Measurements from ENCODE around the gene EIF3F. TPM values are rescaled to one million over a fixed set of nuclear protein-coding genes. Genes with fewer than 3 reads are reported as not detected.

Gene EIF3F
- total and polyA plus RNA-seq, 2 donors (not counting 1 experiment from before 2014, with no cell fraction given), result 330 to 584 TPM

DNA sequence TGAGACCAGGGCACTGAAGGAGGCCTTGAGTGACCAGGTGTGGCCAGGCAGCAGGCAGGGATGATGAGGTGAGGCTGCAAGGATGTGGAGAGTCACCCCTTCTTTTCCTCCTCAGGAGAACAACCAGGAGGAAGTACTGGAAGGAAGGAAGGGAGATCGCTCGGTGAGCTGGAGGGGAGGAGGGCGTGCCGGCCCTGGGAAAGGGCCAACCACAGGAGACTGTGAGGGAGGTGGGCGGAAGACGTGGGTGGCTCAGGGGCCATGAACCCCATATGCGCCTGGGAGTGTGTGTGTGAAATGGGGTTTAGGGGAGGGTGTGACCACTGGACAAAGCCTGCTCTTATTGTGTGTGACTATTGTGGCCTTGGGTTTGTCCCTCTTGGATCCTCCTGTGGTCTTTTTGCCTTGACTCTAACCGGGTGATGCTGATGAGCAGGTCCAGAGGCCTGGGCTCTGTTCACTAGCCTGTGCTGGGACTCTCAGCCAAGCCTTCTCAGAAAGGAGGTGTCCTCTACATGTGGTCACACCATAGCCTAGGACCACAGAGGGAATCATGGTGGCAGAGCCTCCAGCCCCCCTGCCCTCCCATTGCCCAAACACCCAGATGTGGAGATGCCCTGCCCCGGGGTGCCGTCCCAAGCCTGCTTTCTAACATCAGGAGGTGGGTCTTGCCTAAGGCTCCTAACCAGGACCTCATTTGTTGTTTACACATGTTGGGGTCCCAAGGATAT, 52.6 kb downstream of the EIF3F start:
- 92% methylated on average over 8 of the region's 10 CpGs for WGBS (ENCODE audit: insufficient coverage)
- intact Hi-C loops (cut with micrococcal nuclease), result no loop called here
- no peaks in the 10 kb centered on the region for H3K36me3 ChIP-seq (replicated peaks in 1 of 2; ENCODE audit: control extremely low read depth in 1 of 2, control insufficient read depth in 1 of 2, extremely low read depth in 1 of 2, insufficient read depth in 2 of 2, low read length in 1 of 2)
- Mint-ChIP-seq H3K9me3 (ENCODE audit: insufficient read depth) (no peaks in the 10 kb centered on the region), H3K4me3 (no peak overlapping the region), H3K27ac (no peak overlapping the region), H3K27me3 (peaks cover 37% of the 10 kb centered on the region), H3K4me1 (no peaks in the 10 kb centered on the region)
- no peaks in the 10 kb centered on the region for H3K9me3 ChIP-seq (ENCODE audit: control extremely low read depth in 1 of 3, control insufficient read depth in 2 of 3, insufficient read depth in 1 of 3, low read length in 2 of 3)
- no peaks in the 10 kb centered on the region for H4K20me1 ChIP-seq (ENCODE audit: control insufficient read depth, insufficient read depth, low read length, poor library complexity, severe bottlenecking)
- H3K27me3 ChIP-seq (replicated peaks in 1 of 4; ENCODE audit: control extremely low read depth in 1 of 4, control insufficient read depth in 3 of 4, insufficient read depth in 4 of 4, low read length in 3 of 4), result peaks cover 0 to 2% (median 0%) of the 10 kb centered on the region in 4 experiments
- H3K4me2 ChIP-seq (replicated peaks; ENCODE audit: low read depth, low read length, poor library complexity, severe bottlenecking), result no peak overlapping the region
- no peak overlapping the region for H2AFZ ChIP-seq (ENCODE audit: insufficient read depth, low read depth, low read length, poor library complexity, severe bottlenecking)
- ChIA-PET POLR2A (no interaction called here), CTCF (interaction anchor here (0.7 kb wide), 1 partner anchor 60 kb away, joined by 3 read pairs; no protein-coding TSS in a partner anchor)
- no peak for TF ChIP-seq EZH2 (IDR thresholded peaks at IDR 0.05; ENCODE audit: borderline replicate concordance, insufficient read depth, low read depth, low read length, poor library complexity, severe bottlenecking)
- TF ChIP-seq, protein P1, sequence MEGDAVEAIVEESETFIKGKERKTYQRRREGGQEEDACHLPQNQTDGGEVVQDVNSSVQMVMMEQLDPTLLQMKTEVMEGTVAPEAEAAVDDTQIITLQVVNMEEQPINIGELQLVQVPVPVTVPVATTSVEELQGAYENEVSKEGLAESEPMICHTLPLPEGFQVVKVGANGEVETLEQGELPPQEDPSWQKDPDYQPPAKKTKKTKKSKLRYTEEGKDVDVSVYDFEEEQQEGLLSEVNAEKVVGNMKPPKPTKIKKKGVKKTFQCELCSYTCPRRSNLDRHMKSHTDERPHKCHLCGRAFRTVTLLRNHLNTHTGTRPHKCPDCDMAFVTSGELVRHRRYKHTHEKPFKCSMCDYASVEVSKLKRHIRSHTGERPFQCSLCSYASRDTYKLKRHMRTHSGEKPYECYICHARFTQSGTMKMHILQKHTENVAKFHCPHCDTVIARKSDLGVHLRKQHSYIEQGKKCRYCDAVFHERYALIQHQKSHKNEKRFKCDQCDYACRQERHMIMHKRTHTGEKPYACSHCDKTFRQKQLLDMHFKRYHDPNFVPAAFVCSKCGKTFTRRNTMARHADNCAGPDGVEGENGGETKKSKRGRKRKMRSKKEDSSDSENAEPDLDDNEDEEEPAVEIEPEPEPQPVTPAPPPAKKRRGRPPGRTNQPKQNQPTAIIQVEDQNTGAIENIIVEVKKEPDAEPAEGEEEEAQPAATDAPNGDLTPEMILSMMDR (IDR thresholded peaks at IDR 0.05), result no peak
- H3K27ac ChIP-seq (ENCODE audit: low read length in 2 of 2), result no peak overlapping the region
- ATAC-seq (ENCODE audit: low read depth), result no peak
- no peak overlapping the region for H3K4me3 ChIP-seq (ENCODE audit: control extremely low read depth in 1 of 5, extremely low read depth in 1 of 5, insufficient read depth in 1 of 5, low read depth in 2 of 5, low read length in 4 of 5)
- no peaks in the 10 kb centered on the region for H3K4me1 ChIP-seq (ENCODE audit: control insufficient read depth in 2 of 2, insufficient read depth in 2 of 2, low read length in 2 of 2)
- DNase-seq, result no peak
- H3K79me2 ChIP-seq (ENCODE audit: control insufficient read depth, insufficient read depth, low read length), result no peaks in the 10 kb centered on the region
- no peak overlapping the region for H3K9ac ChIP-seq (ENCODE audit: low read length)

DNA sequence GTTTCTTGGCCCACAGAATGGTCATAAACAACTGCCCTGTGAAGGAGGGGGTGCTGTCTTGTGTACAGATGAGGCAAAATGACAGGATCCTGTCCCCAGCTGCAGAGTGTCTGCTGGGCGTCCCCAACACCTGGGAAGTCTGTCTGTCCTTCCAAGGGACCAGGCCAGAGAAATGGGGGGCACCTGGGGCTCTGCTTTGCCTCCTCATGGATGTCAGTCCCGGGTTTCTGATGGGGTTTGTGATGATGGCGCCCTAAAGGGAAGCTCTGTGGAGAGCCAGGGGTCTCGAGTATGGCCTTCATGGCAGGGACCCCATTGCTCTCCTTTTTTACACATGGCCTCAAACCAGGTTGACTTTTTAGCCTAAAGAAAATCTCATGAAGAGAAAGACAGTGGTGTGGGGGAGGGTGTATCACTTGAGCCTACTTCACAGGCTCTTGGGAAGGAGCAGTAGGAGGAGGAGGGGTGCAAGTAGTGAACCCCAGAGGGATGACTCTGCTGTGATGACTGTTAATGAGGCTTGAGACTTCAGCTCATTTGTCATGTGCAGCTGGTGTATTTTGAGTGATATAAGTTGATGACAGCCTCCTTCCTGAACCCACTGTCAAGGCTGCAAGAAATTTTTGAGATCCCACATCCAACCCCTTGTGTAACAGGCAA, 53.3 kb downstream of the EIF3F start:
- no peak for DNase-seq
- Histone ChIP-seq H3K9ac (ENCODE audit: low read length) (no peak overlapping the region), H3K9me3 (ENCODE audit: control extremely low read depth in 1 of 3, control insufficient read depth in 2 of 3, insufficient read depth in 1 of 3, low read length in 2 of 3) (no peaks in the 10 kb centered on the region), H4K20me1 (ENCODE audit: control insufficient read depth, insufficient read depth, low read length, poor library complexity, severe bottlenecking) (no peaks in the 10 kb centered on the region), H2AFZ (ENCODE audit: insufficient read depth, low read depth, low read length, poor library complexity, severe bottlenecking) (no peak overlapping the region), H3K4me1 (ENCODE audit: control insufficient read depth in 2 of 2, insufficient read depth in 2 of 2, low read length in 2 of 2) (no peaks in the 10 kb centered on the region), H3K79me2 (ENCODE audit: control insufficient read depth, insufficient read depth, low read length) (no peaks in the 10 kb centered on the region), H3K27ac (ENCODE audit: low read length in 2 of 2) (no peak overlapping the region), H3K4me2 (replicated peaks; ENCODE audit: low read depth, low read length, poor library complexity, severe bottlenecking) (no peak overlapping the region), H3K27me3 (replicated peaks in 1 of 4; ENCODE audit: control extremely low read depth in 1 of 4, control insufficient read depth in 3 of 4, insufficient read depth in 4 of 4, low read length in 3 of 4) (peaks cover 0 to 5% (median 0%) of the 10 kb centered on the region in 4 experiments), H3K4me3 (ENCODE audit: control extremely low read depth in 1 of 5, extremely low read depth in 1 of 5, insufficient read depth in 1 of 5, low read depth in 2 of 5, low read length in 4 of 5) (no peak overlapping the region), H3K36me3 (replicated peaks in 1 of 2; ENCODE audit: control extremely low read depth in 1 of 2, control insufficient read depth in 1 of 2, extremely low read depth in 1 of 2, insufficient read depth in 2 of 2, low read length in 1 of 2) (no peaks in the 10 kb centered on the region)
- Mint-ChIP-seq H3K4me1 (no peaks in the 10 kb centered on the region), H3K4me3 (no peak overlapping the region), H3K27ac (no peak overlapping the region), H3K27me3 (peaks cover 37% of the 10 kb centered on the region), H3K9me3 (ENCODE audit: insufficient read depth) (no peaks in the 10 kb centered on the region)
- no peak for TF ChIP-seq EZH2 (IDR thresholded peaks at IDR 0.05; ENCODE audit: borderline replicate concordance, insufficient read depth, low read depth, low read length, poor library complexity, severe bottlenecking)
- TF ChIP-seq, protein P1 (IDR thresholded peaks at IDR 0.05), result no peak
- POLR2A ChIA-PET, result no interaction called here
- intact Hi-C loops (cut with micrococcal nuclease), result no loop called here
- 89% methylated on average over 1 of the region's 4 CpGs for whole genome bisulfite sequencing (ENCODE audit: insufficient coverage)
- CTCF ChIA-PET, result interaction anchor here (1.0 kb wide), 1 partner anchor 18 kb away, joined by 3 read pairs; no protein-coding TSS in a partner anchor
- no peak for ATAC-seq (ENCODE audit: low read depth)

All from B cell (primary cell).